ENCODE data around the gene SORL1.

DNA sequence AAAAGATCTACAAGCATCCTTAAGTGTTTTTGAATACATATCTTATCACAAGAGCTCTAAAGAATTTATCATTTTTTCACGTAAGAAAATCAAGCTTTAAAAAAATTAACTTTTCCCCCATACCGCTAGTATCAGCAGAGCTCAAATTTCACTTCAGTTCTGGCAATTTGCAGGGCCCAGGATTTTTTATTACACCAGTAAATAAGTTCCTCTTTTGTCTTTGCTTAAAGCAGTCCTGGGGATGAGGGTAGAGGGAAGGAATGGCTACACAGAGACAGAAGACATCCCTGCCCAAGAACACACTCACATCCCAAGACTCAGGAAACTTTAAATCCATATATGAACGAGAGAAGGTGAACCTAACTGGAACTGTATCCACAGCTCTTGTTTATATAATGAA lies 22.6 kb upstream of the SORL1 start:
- TF ChIP-seq NANOG (IDR thresholded peaks at IDR 0.05; ENCODE audit: insufficient read depth, low read depth, low read length, poor library complexity, severe bottlenecking) (no peak), CREB1 (IDR thresholded peaks at IDR 0.05) (no peak), CHD2 (IDR thresholded peaks at IDR 0.05; ENCODE audit: low read length) (no peak), POLR2AphosphoS5 (IDR thresholded peaks at IDR 0.05; ENCODE audit: low read depth, low read length) (no peak), POLR2A (IDR thresholded peaks at IDR 0.05; ENCODE audit: control extremely low read depth in 1 of 2, low read depth in 2 of 2, low read length in 2 of 2) (no peak), BCL11A (IDR thresholded peaks at IDR 0.05; ENCODE audit: low read depth in 2 of 2, low read length in 2 of 2) (no peak), EZH2 (IDR thresholded peaks at IDR 0.05; ENCODE audit: low read depth, low read length, severe bottlenecking) (no peak), TAF7 (optimal IDR thresholded peaks at IDR 0.05; ENCODE audit: borderline replicate concordance, low read depth, low read length) (no peak), BRCA1 (IDR thresholded peaks at IDR 0.05; ENCODE audit: low read depth, low read length) (no peak), TEAD4 (IDR thresholded peaks at IDR 0.05; ENCODE audit: low read depth, low read length) (no peak), POU5F1 (IDR thresholded peaks at IDR 0.05; ENCODE audit: low read depth, low read length) (no peak)
- TF ChIP-seq, protein P1, sequence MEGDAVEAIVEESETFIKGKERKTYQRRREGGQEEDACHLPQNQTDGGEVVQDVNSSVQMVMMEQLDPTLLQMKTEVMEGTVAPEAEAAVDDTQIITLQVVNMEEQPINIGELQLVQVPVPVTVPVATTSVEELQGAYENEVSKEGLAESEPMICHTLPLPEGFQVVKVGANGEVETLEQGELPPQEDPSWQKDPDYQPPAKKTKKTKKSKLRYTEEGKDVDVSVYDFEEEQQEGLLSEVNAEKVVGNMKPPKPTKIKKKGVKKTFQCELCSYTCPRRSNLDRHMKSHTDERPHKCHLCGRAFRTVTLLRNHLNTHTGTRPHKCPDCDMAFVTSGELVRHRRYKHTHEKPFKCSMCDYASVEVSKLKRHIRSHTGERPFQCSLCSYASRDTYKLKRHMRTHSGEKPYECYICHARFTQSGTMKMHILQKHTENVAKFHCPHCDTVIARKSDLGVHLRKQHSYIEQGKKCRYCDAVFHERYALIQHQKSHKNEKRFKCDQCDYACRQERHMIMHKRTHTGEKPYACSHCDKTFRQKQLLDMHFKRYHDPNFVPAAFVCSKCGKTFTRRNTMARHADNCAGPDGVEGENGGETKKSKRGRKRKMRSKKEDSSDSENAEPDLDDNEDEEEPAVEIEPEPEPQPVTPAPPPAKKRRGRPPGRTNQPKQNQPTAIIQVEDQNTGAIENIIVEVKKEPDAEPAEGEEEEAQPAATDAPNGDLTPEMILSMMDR (IDR thresholded peaks at IDR 0.05; ENCODE audit: control extremely low read depth in 1 of 3, insufficient read depth in 1 of 3, low read depth in 1 of 3, low read length in 3 of 3) = no peak

All from H1 (cell line).